Effector memory CD8-positive, alpha-beta T cell (primary cell): Measurements from ENCODE around the gene MFAP4.

ENCODE experiments used
- ATAC-seq: fragments of 150-1000 bp; cut with Tn5 transposase; replicated peaks from 2 replicates; pipeline ENCODE4 v1.10.0; 2021; ENCODE audit warnings: mild to moderate bottlenecking, moderate library complexity
- DNase-seq, 3 experiments: peaks; one replicate each; pipeline ENCODE4 v3.0.0; 2021
- H3K27ac Mint-ChIP-seq, 2 donors: one replicate each; pipeline ENCODE4 v1.8.0; 2022; ENCODE audit warnings: mild to moderate bottlenecking in 2 of 2, mixed read lengths in 2 of 2, moderate library complexity in 2 of 2
- H3K27me3 Mint-ChIP-seq, 2 donors: one replicate each; pipeline ENCODE4 v1.8.0; 2022; ENCODE audit warnings: mixed read lengths in 2 of 2
- H3K36me3 Mint-ChIP-seq: one replicate; pipeline ENCODE4 v1.8.0; 2022; ENCODE audit warnings: mild to moderate bottlenecking, moderate library complexity, mixed read lengths; ENCODE audit not compliant: insufficient read depth
- H3K4me1 Mint-ChIP-seq, 2 donors: one replicate each; pipeline ENCODE4 v1.8.0; 2022; ENCODE audit warnings: low read depth in 2 of 2, mixed read lengths in 2 of 2
- H3K4me3 Mint-ChIP-seq, 2 donors: one replicate each; pipeline ENCODE4 v1.8.0; 2022; ENCODE audit warnings: mild to moderate bottlenecking in 2 of 2, mixed read lengths in 2 of 2, moderate library complexity in 2 of 2
- H3K9me3 Mint-ChIP-seq, 2 donors: one replicate each; pipeline ENCODE4 v1.8.0; 2022; ENCODE audit warnings: mixed read lengths in 2 of 2

Gene MFAP4

GRCh38 chr17:19343256-19343630 lies 43.7 kb downstream of the MFAP4 start:
- Mint-ChIP-seq H3K4me1 (no peaks in the 10 kb centered on the region), H3K27ac (no peak overlapping the region), H3K4me3 (no peak overlapping the region), H3K36me3 (no peaks in the 10 kb centered on the region), H3K9me3 (no peaks in the 10 kb centered on the region), H3K27me3 (peaks cover 19 to 26% of the 10 kb centered on the region in 2 donors)
- DNase-seq (no peak), ATAC-seq (no peak)

DNA sequence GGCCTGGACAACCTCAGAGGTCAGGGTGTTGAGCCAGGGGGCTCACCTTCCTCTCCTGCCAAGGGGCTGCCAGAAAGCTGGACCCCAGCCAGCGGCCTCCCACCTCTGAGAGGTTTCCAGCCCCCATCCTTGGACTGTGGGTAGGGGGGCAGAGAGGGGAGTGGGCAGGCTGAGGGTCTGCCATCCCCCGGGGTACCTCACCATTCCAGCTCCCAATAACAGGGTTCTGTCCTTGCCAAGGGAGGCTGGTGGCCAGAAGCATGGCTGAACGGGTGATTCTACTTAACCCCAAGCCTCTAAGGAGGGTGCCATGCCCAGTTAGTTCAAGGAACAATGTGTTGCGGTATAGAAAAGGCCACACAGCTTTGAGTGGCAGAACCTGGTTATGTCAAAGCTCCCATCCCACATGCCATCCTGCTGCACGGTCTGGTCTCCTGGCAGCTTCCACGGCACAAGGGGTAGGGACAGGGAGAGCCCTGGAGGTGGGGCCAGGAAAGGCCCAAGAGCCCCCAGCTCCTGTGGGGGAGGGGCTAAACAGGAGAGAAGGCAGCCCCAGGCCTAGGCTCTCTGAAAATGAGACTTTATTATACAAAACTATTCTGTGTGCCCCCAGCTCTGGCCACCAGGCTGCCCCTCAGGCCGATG lies 44.3 kb downstream of the MFAP4 start:
- Mint-ChIP-seq H3K4me1 (no peaks in the 10 kb centered on the region), H3K27me3 (peaks cover 19 to 26% of the 10 kb centered on the region in 2 donors), H3K4me3 (no peak overlapping the region), H3K36me3 (no peaks in the 10 kb centered on the region), H3K27ac (no peak overlapping the region), H3K9me3 (no peaks in the 10 kb centered on the region)
- ATAC-seq, result no peak
- DNase-seq, result no peak

DNA sequence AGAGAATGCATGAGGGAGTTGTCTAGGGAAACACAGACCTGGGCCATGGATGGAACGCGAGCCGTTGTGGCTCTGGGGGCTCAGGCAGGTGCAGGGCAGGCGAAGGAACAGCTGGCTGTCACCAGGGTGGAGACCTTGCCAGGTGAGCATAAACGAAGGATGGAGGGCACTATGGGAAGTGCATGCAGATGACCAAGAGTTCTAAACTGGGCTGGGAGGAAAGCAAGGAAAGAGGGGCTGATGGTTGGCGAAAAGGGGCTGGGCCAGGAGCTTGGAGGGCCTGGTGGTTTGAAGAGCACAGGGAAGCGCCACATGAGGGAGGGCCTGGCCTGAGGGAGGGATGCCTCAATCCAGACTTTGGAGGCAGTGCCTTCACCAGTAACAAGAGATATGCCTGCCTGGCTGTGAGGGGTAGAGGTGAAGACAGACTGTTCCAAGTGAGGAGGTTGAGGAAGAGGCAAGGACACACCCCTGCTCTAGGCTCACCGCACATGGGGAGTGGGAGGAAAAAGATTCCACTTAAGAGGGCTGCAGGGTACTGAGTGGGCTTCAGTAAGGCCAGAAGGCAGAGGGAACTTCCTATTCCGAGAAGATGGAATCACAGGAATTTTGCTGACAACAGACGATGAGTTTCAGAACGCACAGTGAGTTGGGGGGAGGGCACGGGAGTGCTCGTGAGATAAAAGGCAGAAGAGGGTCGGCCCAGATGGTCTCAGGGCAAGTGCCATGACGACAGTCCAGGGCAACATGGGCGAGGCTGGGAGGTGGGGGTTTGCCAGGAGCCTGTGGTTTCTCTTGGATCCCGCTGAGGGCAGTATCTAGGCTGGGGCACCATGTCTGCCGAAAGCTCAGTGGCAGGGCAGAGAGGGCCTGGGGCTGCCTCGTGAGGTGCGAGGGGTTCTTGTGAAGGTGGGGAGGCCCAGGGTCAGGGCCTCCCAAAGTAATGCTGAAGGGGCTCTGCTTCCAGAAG lies 45.1 kb downstream of the MFAP4 start:
- no peak for ATAC-seq

GRCh38 chr17:19341211-19341631 lies 45.8 kb downstream of the MFAP4 start:
- no peak overlapping the region for H3K4me3 Mint-ChIP-seq

More for the DNA sequence above, 45.1 kb downstream of the MFAP4 start:
- Mint-ChIP-seq H3K4me3 (no peak overlapping the region), H3K27ac (no peak overlapping the region), H3K4me1 (peaks cover 0 to 2% of the 10 kb centered on the region in 2 donors), H3K36me3 (no peaks in the 10 kb centered on the region), H3K9me3 (no peaks in the 10 kb centered on the region), H3K27me3 (peaks cover 19 to 31% of the 10 kb centered on the region in 2 donors)
- DNase-seq, result no peak

DNA sequence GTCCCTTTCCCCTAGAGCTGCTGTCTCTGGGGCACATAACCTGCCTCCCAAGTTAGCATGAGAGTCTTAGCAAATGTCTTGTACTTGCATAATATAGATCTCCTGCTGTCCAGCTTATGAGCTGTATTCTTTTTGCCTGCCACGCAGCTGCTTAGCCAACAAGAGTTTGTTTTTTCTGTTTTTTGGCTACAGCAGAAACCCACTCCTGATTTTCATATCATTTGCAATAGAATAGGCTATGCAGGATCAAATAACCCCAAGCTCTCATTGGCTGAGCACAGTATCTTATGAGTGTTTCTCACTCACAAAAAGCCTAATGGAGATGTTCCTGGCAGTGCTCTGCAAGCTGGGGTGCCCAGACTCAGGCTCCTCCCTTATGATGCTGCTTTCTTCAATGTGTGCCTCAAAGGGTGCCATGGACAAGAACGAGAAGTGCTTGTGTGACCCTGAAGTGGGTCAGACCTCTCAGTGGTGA lies 47.6 kb downstream of the MFAP4 start:
- Mint-ChIP-seq H3K4me1 (peaks cover 0 to 3% of the 10 kb centered on the region in 2 donors), H3K27me3 (peaks cover 19 to 46% of the 10 kb centered on the region in 2 donors), H3K27ac (no peak overlapping the region), H3K4me3 (no peak overlapping the region), H3K36me3 (no peaks in the 10 kb centered on the region), H3K9me3 (no peaks in the 10 kb centered on the region)
- ATAC-seq (no peak), DNase-seq (no peak)

More at GRCh38 chr17:19341211-19341631, 45.8 kb downstream of the MFAP4 start:
- ATAC-seq (no peak), DNase-seq (no peak)
- H3K4me1 Mint-ChIP-seq, result peaks cover 0 to 3% of the 10 kb centered on the region in 2 donors
- no peak overlapping the region for H3K27ac Mint-ChIP-seq
- H3K9me3 Mint-ChIP-seq, result no peaks in the 10 kb centered on the region
- H3K27me3 Mint-ChIP-seq, result peaks cover 19 to 35% of the 10 kb centered on the region in 2 donors
- no peaks in the 10 kb centered on the region for H3K36me3 Mint-ChIP-seq

DNA sequence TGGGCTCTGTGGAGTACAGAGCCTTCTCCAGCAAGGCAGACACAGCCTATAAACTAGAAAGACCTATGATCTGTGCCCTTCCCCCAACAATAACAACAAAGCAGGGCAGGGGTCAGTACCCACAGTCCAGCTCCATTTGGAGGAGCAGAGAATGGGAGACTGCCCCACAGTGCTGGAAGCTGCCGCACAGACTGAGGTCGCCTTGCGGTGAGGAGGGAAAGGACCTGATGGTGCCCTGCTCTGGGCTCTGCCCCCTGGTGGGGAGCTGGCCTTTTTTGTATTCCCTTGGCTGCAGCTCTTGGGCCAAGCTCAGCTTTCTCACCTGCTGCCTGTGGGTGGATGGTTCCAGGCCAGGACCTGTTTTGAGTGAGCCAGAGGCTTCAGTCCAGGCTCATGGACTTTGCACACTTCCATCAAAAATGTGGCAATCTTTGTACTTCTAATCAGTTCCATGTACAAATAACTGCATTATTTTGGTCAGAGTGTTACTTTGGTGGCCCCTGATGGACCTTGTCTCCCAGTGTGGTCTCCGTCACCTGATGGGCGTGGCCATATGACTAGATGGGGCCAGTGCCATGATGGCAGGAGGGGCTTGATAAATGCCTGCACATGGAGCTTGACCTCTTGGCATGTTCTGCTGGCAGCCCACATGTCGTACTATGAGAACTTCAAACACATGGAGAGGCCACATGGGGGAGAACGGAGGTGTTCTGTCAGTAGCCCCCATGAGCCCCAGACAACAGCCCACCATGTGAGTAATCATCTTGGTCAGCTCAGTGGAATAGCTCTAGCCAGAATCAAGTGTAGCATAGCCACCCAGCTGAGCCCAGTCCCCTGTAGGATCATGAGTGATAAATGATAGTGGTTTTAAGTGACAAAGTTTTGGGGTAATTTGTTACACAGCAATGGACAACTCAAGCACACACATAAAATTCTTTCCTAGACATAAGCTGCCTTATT lies 48.7 kb downstream of the MFAP4 start:
- Mint-ChIP-seq H3K27me3 (peaks cover 19 to 46% of the 10 kb centered on the region in 2 donors), H3K4me3 (no peak overlapping the region), H3K4me1 (peaks cover 0 to 3% of the 10 kb centered on the region in 2 donors), H3K27ac (no peak overlapping the region), H3K36me3 (no peaks in the 10 kb centered on the region), H3K9me3 (no peaks in the 10 kb centered on the region)
- ATAC-seq (peak; percentile 85), DNase-seq (peak; percentile 38 to 55 (median 48))

- H3K27ac Mint-ChIP-seq, result no peak overlapping the region
- H3K9me3 Mint-ChIP-seq, result no peaks in the 10 kb centered on the region
- no peak for ATAC-seq
- no peak overlapping the region for H3K4me3 Mint-ChIP-seq
- H3K36me3 Mint-ChIP-seq, result no peaks in the 10 kb centered on the region
- H3K4me1 Mint-ChIP-seq, result peaks cover 0 to 3% of the 10 kb centered on the region in 2 donors
- no peak for DNase-seq
- peaks cover 19 to 46% of the 10 kb centered on the region in 2 donors for H3K27me3 Mint-ChIP-seq
Observed at GRCh38 chr17:19337712-19338023, 49.3 kb downstream of the MFAP4 start.

DNA sequence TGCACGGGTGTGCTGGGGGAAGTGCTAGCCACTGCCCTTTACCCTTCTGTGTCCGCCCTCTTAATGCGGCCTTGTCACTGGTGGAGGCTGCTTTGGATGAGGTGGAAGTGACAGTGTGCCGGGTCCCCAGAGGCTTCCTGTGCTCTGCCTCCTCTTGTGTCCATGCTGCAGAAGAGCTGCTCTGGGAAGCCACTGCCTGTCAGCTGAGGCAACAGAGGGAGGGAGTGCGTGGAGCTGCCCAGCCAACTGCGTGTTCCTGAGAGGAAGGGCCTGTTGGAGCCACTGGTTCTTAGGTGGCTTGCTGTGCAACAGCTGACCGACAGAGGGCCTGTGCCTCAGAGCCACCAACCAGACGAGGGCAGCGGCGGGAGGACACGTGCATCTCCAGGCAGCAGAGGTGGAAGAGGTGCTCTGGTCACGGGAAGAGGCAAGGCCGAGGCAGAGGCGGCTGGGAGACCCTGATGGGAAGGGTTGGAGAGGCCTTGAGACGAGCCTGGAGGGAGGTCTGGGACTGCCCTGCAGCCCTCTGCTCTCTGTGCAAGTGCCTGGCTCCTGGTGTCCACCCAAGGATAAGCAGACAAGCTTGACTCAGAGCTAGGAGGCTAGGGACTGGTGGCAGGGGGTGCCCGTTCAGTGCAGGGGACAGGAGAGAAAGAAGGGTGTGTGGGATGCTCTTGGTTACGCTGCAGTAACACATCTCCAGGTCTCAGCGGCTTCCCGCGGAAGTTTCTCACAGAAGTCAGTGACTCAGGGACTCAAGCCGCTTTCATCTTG lies 49.9 kb downstream of the MFAP4 start:
- Mint-ChIP-seq H3K36me3 (no peaks in the 10 kb centered on the region), H3K4me1 (peaks cover 0 to 3% of the 10 kb centered on the region in 2 donors), H3K9me3 (no peaks in the 10 kb centered on the region), H3K27me3 (peaks cover 18 to 42% of the 10 kb centered on the region in 2 donors), H3K4me3 (no peak overlapping the region), H3K27ac (no peak overlapping the region)
- DNase-seq, result no peak
- no peak for ATAC-seq

- ATAC-seq (no peak), DNase-seq (no peak)
- no peak overlapping the region for H3K27ac Mint-ChIP-seq
- H3K4me1 Mint-ChIP-seq, result peaks cover 0 to 3% of the 10 kb centered on the region in 2 donors
- H3K4me3 Mint-ChIP-seq, result no peak overlapping the region
- peaks cover 8 to 31% of the 10 kb centered on the region in 2 donors for H3K27me3 Mint-ChIP-seq
- no peaks in the 10 kb centered on the region for H3K36me3 Mint-ChIP-seq
- no peaks in the 10 kb centered on the region for H3K9me3 Mint-ChIP-seq
Observed at GRCh38 chr17:19335951-19336631, 50.9 kb downstream of the MFAP4 start.

DNA sequence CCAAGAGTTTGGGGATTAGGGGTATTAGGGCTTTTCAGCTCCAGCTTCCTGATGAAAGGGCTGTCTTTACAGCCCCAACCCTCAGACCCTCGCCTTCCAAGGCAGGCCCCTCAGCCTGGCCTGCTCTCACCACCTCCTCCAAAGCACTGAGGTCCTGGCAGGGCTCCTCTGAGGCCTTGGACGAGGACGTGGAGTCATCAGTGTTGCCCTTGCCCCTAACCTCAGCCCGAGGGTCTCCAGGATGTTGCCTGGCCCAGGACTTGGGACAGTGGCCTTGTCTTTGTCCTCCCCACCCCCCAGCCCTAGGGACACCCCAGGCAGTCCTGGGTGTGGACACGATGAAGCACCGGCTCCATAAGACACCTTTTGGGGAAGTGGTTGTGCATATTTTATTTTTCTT lies 52.7 kb downstream of the MFAP4 start:
- Mint-ChIP-seq H3K4me3 (no peak overlapping the region), H3K27me3 (peaks cover 2 to 23% of the 10 kb centered on the region in 2 donors), H3K36me3 (no peaks in the 10 kb centered on the region), H3K27ac (no peak overlapping the region), H3K4me1 (peaks cover 0 to 3% of the 10 kb centered on the region in 2 donors), H3K9me3 (no peaks in the 10 kb centered on the region)
- ATAC-seq, result no peak
- DNase-seq, result no peak

DNA sequence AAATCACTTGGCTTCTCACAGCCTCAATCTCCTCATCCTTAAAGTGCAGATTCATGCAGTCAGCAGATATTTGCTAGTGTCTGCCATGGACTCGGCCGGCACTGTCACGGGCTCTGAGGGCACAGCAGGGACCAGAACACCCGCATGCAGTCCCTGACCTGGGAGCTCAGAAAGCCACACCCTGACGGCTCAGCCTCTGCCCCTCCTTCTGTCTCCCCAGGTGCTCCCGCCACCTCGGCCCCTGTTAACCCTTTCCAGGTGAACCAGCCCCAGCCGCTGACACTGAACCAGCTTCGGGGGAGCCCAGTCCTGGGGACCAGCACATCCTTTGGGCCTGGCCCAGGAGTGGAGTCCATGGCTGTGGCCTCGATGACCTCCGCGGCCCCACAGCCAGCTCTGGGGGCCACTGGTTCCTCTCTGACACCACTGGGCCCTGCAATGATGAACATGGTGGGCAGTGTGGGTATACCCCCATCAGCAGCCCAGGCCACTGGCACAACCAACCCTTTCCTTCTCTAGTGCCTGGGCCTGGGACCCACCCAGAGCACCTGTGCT lies 53.2 kb downstream of the MFAP4 start:
- Mint-ChIP-seq H3K4me1 (peaks cover 0 to 3% of the 10 kb centered on the region in 2 donors), H3K27ac (no peak overlapping the region), H3K4me3 (no peak overlapping the region), H3K27me3 (peaks cover 0 to 20% of the 10 kb centered on the region in 2 donors), H3K9me3 (no peaks in the 10 kb centered on the region), H3K36me3 (no peaks in the 10 kb centered on the region)
- no peak for DNase-seq
- ATAC-seq, result no peak
